ENCODE results near the gene CYP4F2. TPM values are rescaled to one million over a fixed set of nuclear protein-coding genes. Genes with fewer than 3 reads are reported as not detected.

The CYP4F2 gene
- polyA plus RNA-seq, 1 donor (not counting 4 experiments of a cell fraction or from before 2014, with no cell fraction given), result 0.13 TPM

GRCh38 chr19:15894359-15894758 is 3.5 kb downstream of the CYP4F2 start:
- Histone ChIP-seq H3K79me2 (ENCODE audit: control insufficient read depth, insufficient read depth, low read length) (no peaks in the 10 kb centered on the region), H4K20me1 (ENCODE audit: control insufficient read depth, extremely low read depth, insufficient read depth, low read length) (no peaks in the 10 kb centered on the region), H3K9ac (ENCODE audit: control insufficient read depth, extremely low read depth, insufficient read depth, low read length) (no peak overlapping the region), H3K9me3 (ENCODE audit: control insufficient read depth, low read depth, low read length) (no peaks in the 10 kb centered on the region), H3K36me3 (ENCODE audit: control insufficient read depth in 2 of 2, extremely low read depth in 1 of 2, insufficient read depth in 2 of 2, low read length in 2 of 2) (no peaks in the 10 kb centered on the region), H3K27ac (ENCODE audit: control insufficient read depth, insufficient read depth, low read length) (no peak overlapping the region), H2AFZ (ENCODE audit: control insufficient read depth, low read length) (no peak overlapping the region), H3K9me1 (ENCODE audit: control insufficient read depth, extremely low read depth, insufficient read depth, low read length) (no peaks in the 10 kb centered on the region), H3K27me3 (ENCODE audit: control insufficient read depth, extremely low read depth, insufficient read depth, low read length) (peaks cover 6% of the 10 kb centered on the region), H3K4me2 (ENCODE audit: control insufficient read depth, extremely low read depth, insufficient read depth, low read depth, low read length) (no peak overlapping the region), H3K4me1 (ENCODE audit: control insufficient read depth, extremely low read depth, insufficient read depth, low read length) (no peaks in the 10 kb centered on the region), H3K4me3 (ENCODE audit: control insufficient read depth in 2 of 3, extremely low read depth in 1 of 3, insufficient read depth in 2 of 3, low read depth in 1 of 3, low read length in 3 of 3) (no peak overlapping the region)
- dilution Hi-C loops (cut with MboI; ENCODE audit: extremely low pct_ligation_motif_present, low sequenced_read_pairs), result no loop called here
- TF ChIP-seq EZH2 (IDR thresholded peaks at IDR 0.05; ENCODE audit: low read length), result no peak
- TF ChIP-seq CTCF (optimal IDR thresholded peaks at IDR 0.05 in 1 of 3, IDR thresholded peaks at IDR 0.05 in 1 of 3, conservative IDR thresholded peaks at IDR 0.05 in 1 of 3; ENCODE audit: extremely low read depth in 1 of 3, insufficient read depth in 2 of 3, low read length in 3 of 3), result no peak
- FAIRE-seq, result no peak
- no peak for DNase-seq (ENCODE audit: low read depth, low spot score)

- DNase-seq (ENCODE audit: low read depth, low spot score), result no peak
- dilution Hi-C loops (cut with MboI; ENCODE audit: extremely low pct_ligation_motif_present, low sequenced_read_pairs), result no loop called here
- H3K27ac ChIP-seq (ENCODE audit: control insufficient read depth, insufficient read depth, low read length), result no peak overlapping the region
- FAIRE-seq, result no peak
- no peaks in the 10 kb centered on the region for H3K9me1 ChIP-seq (ENCODE audit: control insufficient read depth, extremely low read depth, insufficient read depth, low read length)
- H3K79me2 ChIP-seq (ENCODE audit: control insufficient read depth, insufficient read depth, low read length), result no peaks in the 10 kb centered on the region
- no peaks in the 10 kb centered on the region for H4K20me1 ChIP-seq (ENCODE audit: control insufficient read depth, extremely low read depth, insufficient read depth, low read length)
- H3K36me3 ChIP-seq (ENCODE audit: control insufficient read depth in 2 of 2, extremely low read depth in 1 of 2, insufficient read depth in 2 of 2, low read length in 2 of 2), result no peaks in the 10 kb centered on the region
- H3K4me2 ChIP-seq (ENCODE audit: control insufficient read depth, extremely low read depth, insufficient read depth, low read depth, low read length), result no peak overlapping the region
- TF ChIP-seq CTCF (optimal IDR thresholded peaks at IDR 0.05 in 1 of 3, IDR thresholded peaks at IDR 0.05 in 1 of 3, conservative IDR thresholded peaks at IDR 0.05 in 1 of 3; ENCODE audit: extremely low read depth in 1 of 3, insufficient read depth in 2 of 3, low read length in 3 of 3) (no peak), EZH2 (IDR thresholded peaks at IDR 0.05; ENCODE audit: low read length) (no peak)
- H3K9me3 ChIP-seq (ENCODE audit: control insufficient read depth, low read depth, low read length), result no peaks in the 10 kb centered on the region
- H3K27me3 ChIP-seq (ENCODE audit: control insufficient read depth, extremely low read depth, insufficient read depth, low read length), result no peaks in the 10 kb centered on the region
- no peak overlapping the region for H3K4me3 ChIP-seq (ENCODE audit: control insufficient read depth in 2 of 3, extremely low read depth in 1 of 3, insufficient read depth in 2 of 3, low read depth in 1 of 3, low read length in 3 of 3)
- H3K4me1 ChIP-seq (ENCODE audit: control insufficient read depth, extremely low read depth, insufficient read depth, low read length), result no peaks in the 10 kb centered on the region
- H2AFZ ChIP-seq (ENCODE audit: control insufficient read depth, low read length), result no peak overlapping the region
- H3K9ac ChIP-seq (ENCODE audit: control insufficient read depth, extremely low read depth, insufficient read depth, low read length), result no peak overlapping the region
These were observed 4.4 kb downstream of the CYP4F2 start for GRCh38 chr19:15893477-15893876.

Measured in keratinocyte (primary cell).